ENCODE results near the gene TDRD10. TPM values are rescaled to one million over a fixed set of nuclear protein-coding genes. Genes with fewer than 3 reads are reported as not detected.

TDRD10 gene
- total and polyA plus RNA-seq, 4 experiments from 2014 or later: not detected

- H3K4me1 Mint-ChIP-seq: peaks cover 0 to 4% (median under 1%) of the 10 kb centered on the region in 4 donors
- H3K27ac ChIP-seq (ENCODE audit: low read depth, low read length): no peak overlapping the region
- H3K36me3 ChIP-seq (ENCODE audit: insufficient read depth, low read length): peaks cover 91% of the 10 kb centered on the region
- no peaks in the 10 kb centered on the region for H3K4me1 ChIP-seq (ENCODE audit: insufficient read depth, low read length)
- no peak for DNase-seq
- no peaks in the 10 kb centered on the region for H3K27me3 Mint-ChIP-seq
- ChIA-PET POLR2A (ENCODE audit: partially characterized antibody) (no interaction called here), CTCF (ENCODE audit: partially characterized antibody) (interaction anchor here (1.7 kb wide), 1 partner anchor 25 kb away, joined by 3 read pairs; no protein-coding TSS in a partner anchor)
- H3K9me3 Mint-ChIP-seq: no peaks in the 10 kb centered on the region
- H3K4me3 Mint-ChIP-seq: no peak overlapping the region
- intact Hi-C loops (cut with micrococcal nuclease): no loop called here
- H3K36me3 Mint-ChIP-seq: peaks cover 79 to 92% of the 10 kb centered on the region in 2 donors
- no peak overlapping the region for H3K4me3 ChIP-seq (ENCODE audit: low read length in 2 of 2)
- H3K27ac Mint-ChIP-seq: peak overlapping the region in 3 of 7 donors; percentile 30 to 75 (median 68)
- H3K9me3 ChIP-seq (ENCODE audit: control insufficient read depth in 1 of 2, low read length in 2 of 2): no peaks in the 10 kb centered on the region
- H3K27me3 ChIP-seq (ENCODE audit: insufficient read depth, low read length): no peaks in the 10 kb centered on the region
These were observed 82.4 kb downstream of the TDRD10 start for GRCh38 chr1:154584267-154584994.

DNA sequence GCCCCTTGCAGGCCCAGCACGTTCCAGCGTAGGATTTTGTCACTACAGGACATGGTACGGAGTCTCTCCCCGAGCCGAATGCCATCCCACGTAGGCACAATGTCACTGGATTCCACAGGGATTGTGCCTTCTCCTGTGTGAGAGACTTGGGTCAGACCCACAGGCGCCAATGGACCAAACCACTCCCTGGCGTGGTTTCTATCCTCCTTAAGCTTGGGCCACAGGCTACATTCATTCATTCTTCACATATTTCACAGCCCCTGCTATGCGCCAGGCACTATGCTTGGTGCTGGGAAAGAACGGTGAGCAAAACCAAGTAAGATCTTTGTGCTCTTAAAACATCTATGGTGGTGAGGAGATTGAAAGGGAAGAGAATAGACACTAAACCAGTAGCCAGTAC lies 84.2 kb downstream of the TDRD10 start:
- Mint-ChIP-seq H3K27ac (no peak overlapping the region), H3K4me1 (peaks cover 0 to 4% (median under 1%) of the 10 kb centered on the region in 4 donors), H3K36me3 (peaks cover 75 to 91% of the 10 kb centered on the region in 2 donors), H3K4me3 (no peak overlapping the region), H3K9me3 (no peaks in the 10 kb centered on the region), H3K27me3 (no peaks in the 10 kb centered on the region)
- no peak for DNase-seq
- Histone ChIP-seq H3K27me3 (ENCODE audit: insufficient read depth, low read length) (no peaks in the 10 kb centered on the region), H3K4me1 (ENCODE audit: insufficient read depth, low read length) (no peaks in the 10 kb centered on the region), H3K9me3 (ENCODE audit: control insufficient read depth in 1 of 2, low read length in 2 of 2) (no peaks in the 10 kb centered on the region), H3K36me3 (ENCODE audit: insufficient read depth, low read length) (peaks cover 96% of the 10 kb centered on the region), H3K27ac (ENCODE audit: low read depth, low read length) (no peak overlapping the region), H3K4me3 (ENCODE audit: low read length in 2 of 2) (no peak overlapping the region)
- ChIA-PET CTCF (ENCODE audit: partially characterized antibody) (no interaction called here), POLR2A (ENCODE audit: partially characterized antibody) (no interaction called here)
- intact Hi-C loops (cut with micrococcal nuclease): no loop called here

DNA sequence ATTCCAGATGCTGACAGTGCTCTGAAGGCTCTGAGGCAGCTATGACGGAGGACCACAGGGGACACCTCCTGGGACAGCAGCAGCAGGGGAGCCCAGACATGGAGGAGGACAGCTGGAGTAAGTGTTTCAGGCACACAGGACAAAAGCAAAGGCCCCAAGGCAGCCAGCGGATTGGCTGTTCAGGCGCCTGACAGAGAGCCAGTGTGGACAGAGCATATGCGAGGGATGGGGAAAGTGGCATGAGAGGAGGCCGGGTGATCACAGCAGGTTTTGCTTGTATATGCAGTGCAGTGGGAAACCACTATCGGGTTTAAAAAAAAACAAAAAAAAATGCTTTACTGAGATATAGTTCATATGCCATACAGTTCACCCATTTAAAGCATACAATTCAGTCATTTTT lies 84.6 kb downstream of the TDRD10 start:
- peaks cover 0 to 4% (median under 1%) of the 10 kb centered on the region in 4 donors for H3K4me1 Mint-ChIP-seq
- intact Hi-C loops (cut with micrococcal nuclease): no loop called here

GRCh38 chr1:154589780-154590179 lies 87.8 kb downstream of the TDRD10 start:
- no peak for DNase-seq
- Histone ChIP-seq H3K9me3 (ENCODE audit: control insufficient read depth in 1 of 2, low read length in 2 of 2) (no peaks in the 10 kb centered on the region), H3K27me3 (ENCODE audit: insufficient read depth, low read length) (no peaks in the 10 kb centered on the region), H3K4me1 (ENCODE audit: insufficient read depth, low read length) (no peaks in the 10 kb centered on the region), H3K36me3 (ENCODE audit: insufficient read depth, low read length) (peaks cover 95% of the 10 kb centered on the region), H3K4me3 (ENCODE audit: low read length in 2 of 2) (no peak overlapping the region), H3K27ac (ENCODE audit: low read depth, low read length) (no peak overlapping the region)
- ChIA-PET POLR2A (ENCODE audit: partially characterized antibody) (interaction anchor here (0.9 to 1.1 kb wide), 2 partner anchors 13 to 365 kb away, joined by 3 read pairs; no protein-coding TSS in a partner anchor), CTCF (ENCODE audit: partially characterized antibody) (interaction anchor here (0.7 kb wide), 1 partner anchor 435 kb away, joined by 4 read pairs; no protein-coding TSS in a partner anchor)
- H3K4me1 Mint-ChIP-seq: peaks cover 2 to 5% (median 4%) of the 10 kb centered on the region in 4 donors
- H3K36me3 Mint-ChIP-seq: peaks cover 72 to 93% of the 10 kb centered on the region in 2 donors
- H3K9me3 Mint-ChIP-seq: no peaks in the 10 kb centered on the region
- intact Hi-C loops (cut with micrococcal nuclease): no loop called here
- no peak overlapping the region for H3K4me3 Mint-ChIP-seq
- no peaks in the 10 kb centered on the region for H3K27me3 Mint-ChIP-seq
- H3K27ac Mint-ChIP-seq: peak overlapping the region in 1 of 7 donors; percentile 43

More for the DNA sequence above, 84.6 kb downstream of the TDRD10 start:
- Mint-ChIP-seq H3K9me3 (no peaks in the 10 kb centered on the region), H3K4me3 (no peak overlapping the region), H3K27ac (peak overlapping the region in 1 of 7 donors; percentile 43), H3K27me3 (no peaks in the 10 kb centered on the region), H3K36me3 (peaks cover 78 to 91% of the 10 kb centered on the region in 2 donors)
- H3K4me3 ChIP-seq (ENCODE audit: low read length in 2 of 2): no peak overlapping the region
- ChIA-PET POLR2A (ENCODE audit: partially characterized antibody) (no interaction called here), CTCF (ENCODE audit: partially characterized antibody) (no interaction called here)
- DNase-seq: no peak
- H3K27ac ChIP-seq (ENCODE audit: low read depth, low read length): no peak overlapping the region
- H3K27me3 ChIP-seq (ENCODE audit: insufficient read depth, low read length): no peaks in the 10 kb centered on the region
- H3K36me3 ChIP-seq (ENCODE audit: insufficient read depth, low read length): peaks cover 98% of the 10 kb centered on the region
- H3K9me3 ChIP-seq (ENCODE audit: control insufficient read depth in 1 of 2, low read length in 2 of 2): no peaks in the 10 kb centered on the region
- H3K4me1 ChIP-seq (ENCODE audit: insufficient read depth, low read length): no peaks in the 10 kb centered on the region

- Histone ChIP-seq H3K4me3 (ENCODE audit: low read length in 2 of 2) (no peak overlapping the region), H3K9me3 (ENCODE audit: control insufficient read depth in 1 of 2, low read length in 2 of 2) (no peaks in the 10 kb centered on the region), H3K4me1 (ENCODE audit: insufficient read depth, low read length) (no peaks in the 10 kb centered on the region), H3K27me3 (ENCODE audit: insufficient read depth, low read length) (no peaks in the 10 kb centered on the region), H3K27ac (ENCODE audit: low read depth, low read length) (no peak overlapping the region), H3K36me3 (ENCODE audit: insufficient read depth, low read length) (peaks cover 92% of the 10 kb centered on the region)
- no peaks in the 10 kb centered on the region for H3K9me3 Mint-ChIP-seq
- no peaks in the 10 kb centered on the region for H3K27me3 Mint-ChIP-seq
- intact Hi-C loops (cut with micrococcal nuclease): no loop called here
- CTCF ChIA-PET (ENCODE audit: partially characterized antibody): no interaction called here
- no peak overlapping the region for H3K27ac Mint-ChIP-seq
- DNase-seq: no peak
- peaks cover 66 to 89% of the 10 kb centered on the region in 2 donors for H3K36me3 Mint-ChIP-seq
- POLR2A ChIA-PET (ENCODE audit: partially characterized antibody): no interaction called here
- H3K4me3 Mint-ChIP-seq: no peak overlapping the region
- H3K4me1 Mint-ChIP-seq: peaks cover 2 to 5% (median 4%) of the 10 kb centered on the region in 4 donors
These were observed 88.7 kb downstream of the TDRD10 start for GRCh38 chr1:154590756-154591155.

GRCh38 chr1:154591206-154591605 lies 89.2 kb downstream of the TDRD10 start:
- DNase-seq: no peak
- Mint-ChIP-seq H3K9me3 (no peaks in the 10 kb centered on the region), H3K4me3 (no peak overlapping the region), H3K27ac (peak overlapping the region in 2 of 7 donors; percentile 7 to 29), H3K4me1 (peaks cover 2 to 5% (median 4%) of the 10 kb centered on the region in 4 donors), H3K27me3 (no peaks in the 10 kb centered on the region), H3K36me3 (peaks cover 62 to 89% of the 10 kb centered on the region in 2 donors)
- Histone ChIP-seq H3K4me1 (ENCODE audit: insufficient read depth, low read length) (no peaks in the 10 kb centered on the region), H3K27ac (ENCODE audit: low read depth, low read length) (no peak overlapping the region), H3K9me3 (ENCODE audit: control insufficient read depth in 1 of 2, low read length in 2 of 2) (no peaks in the 10 kb centered on the region), H3K36me3 (ENCODE audit: insufficient read depth, low read length) (peaks cover 91% of the 10 kb centered on the region), H3K4me3 (ENCODE audit: low read length in 2 of 2) (no peak overlapping the region), H3K27me3 (ENCODE audit: insufficient read depth, low read length) (no peaks in the 10 kb centered on the region)
- intact Hi-C loops (cut with micrococcal nuclease): no loop called here
- ChIA-PET CTCF (ENCODE audit: partially characterized antibody) (no interaction called here), POLR2A (ENCODE audit: partially characterized antibody) (no interaction called here)

DNA sequence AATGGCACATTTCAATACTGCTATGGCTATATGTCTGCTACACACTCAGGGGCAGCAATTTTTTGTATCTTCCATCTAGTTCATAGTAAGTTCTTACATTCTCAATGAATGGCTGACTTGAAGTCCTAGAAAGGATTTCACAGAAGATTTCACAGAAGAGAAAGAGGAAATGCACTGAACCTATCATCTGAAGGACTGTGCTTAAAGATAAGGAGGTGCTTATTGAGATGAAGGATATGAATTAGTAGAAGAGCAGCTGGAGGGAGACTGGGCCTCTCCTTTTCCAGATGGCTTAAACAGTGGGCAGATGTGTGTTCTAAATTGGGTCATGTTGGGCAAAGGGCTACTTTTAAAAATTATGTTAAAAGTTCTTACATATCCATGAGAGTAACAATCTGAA lies 91.4 kb downstream of the TDRD10 start:
- H3K4me3 ChIP-seq (ENCODE audit: low read length in 2 of 2): no peak overlapping the region
- H3K27ac ChIP-seq (ENCODE audit: low read depth, low read length): no peak overlapping the region
- H3K36me3 ChIP-seq (ENCODE audit: insufficient read depth, low read length): peaks cover 90% of the 10 kb centered on the region
- H3K36me3 Mint-ChIP-seq: peaks cover 55 to 88% of the 10 kb centered on the region in 2 donors
- DNase-seq: no peak
- H3K9me3 Mint-ChIP-seq: no peaks in the 10 kb centered on the region
- no peaks in the 10 kb centered on the region for H3K4me1 ChIP-seq (ENCODE audit: insufficient read depth, low read length)
- ChIA-PET CTCF (ENCODE audit: partially characterized antibody) (interaction anchor here (1.4 kb wide), 1 partner anchor 12 kb away, joined by 5 read pairs; no protein-coding TSS in a partner anchor), POLR2A (ENCODE audit: partially characterized antibody) (no interaction called here)
- peak overlapping the region in 3 of 7 donors; percentile 9 to 81 (median 37) for H3K27ac Mint-ChIP-seq
- H3K4me1 Mint-ChIP-seq: peaks cover 4 to 10% (median 7%) of the 10 kb centered on the region in 4 donors
- H3K4me3 Mint-ChIP-seq: peak overlapping the region in 1 of 8 donors; percentile 55
- no peaks in the 10 kb centered on the region for H3K9me3 ChIP-seq (ENCODE audit: control insufficient read depth in 1 of 2, low read length in 2 of 2)
- H3K27me3 Mint-ChIP-seq: no peaks in the 10 kb centered on the region
- intact Hi-C loops (cut with micrococcal nuclease): no loop called here
- no peaks in the 10 kb centered on the region for H3K27me3 ChIP-seq (ENCODE audit: insufficient read depth, low read length)
